DOHH2 (cell line): ENCODE results near the gene KCNIP4.
A peak's percentile ranks its signal among the peaks of the same experiment; 100 is the strongest.

Source experiments
- H3F3A ChIP-seq: fragments of 200-600 bp; sonication (generic), shearing (Covaris generic); 2 replicates; pipeline ENCODE4 v1.6.0; 2016; ENCODE audit warnings: antibody characterized with exemption, mild to moderate bottlenecking; ENCODE audit not compliant: control insufficient read depth, insufficient read depth
- H3K27ac ChIP-seq: fragments of 200-600 bp; sonication (generic); 2 replicates; pipeline ENCODE4 v1.5.1; 2014; ENCODE audit warnings: low read depth, mild to moderate bottlenecking, low read length, moderate library complexity
- H3K27me3 ChIP-seq: fragments of 200-600 bp; sonication (generic); 2 replicates; pipeline ENCODE4 v1.6.1; 2014; ENCODE audit warnings: mild to moderate bottlenecking, low read length, mixed read lengths; ENCODE audit not compliant: control insufficient read depth
- H3K36me3 ChIP-seq: fragments of 200-600 bp; sonication (generic); 2 replicates; pipeline ENCODE4 v1.6.1; 2014; ENCODE audit warnings: mild to moderate bottlenecking, low read length, moderate library complexity, mixed read lengths; ENCODE audit not compliant: control insufficient read depth
- H3K4me1 ChIP-seq: fragments of 200-600 bp; sonication (generic); 2 replicates; pipeline ENCODE4 v1.6.1; 2014; ENCODE audit warnings: mild to moderate bottlenecking, low read length, mixed read lengths; ENCODE audit not compliant: control insufficient read depth
- H3K4me2 ChIP-seq: fragments of 200-600 bp; sonication (generic); 2 replicates; pipeline ENCODE4 v1.6.0; 2014; ENCODE audit warnings: mild to moderate bottlenecking, low read length, moderate library complexity
- H3K4me3 ChIP-seq: fragments of 200-600 bp; sonication (generic); 2 replicates; pipeline ENCODE4 v1.5.1; 2014; ENCODE audit warnings: mild to moderate bottlenecking, low read length, mixed read lengths
- H3K79me2 ChIP-seq: fragments of 200-600 bp; sonication (generic); 2 replicates; pipeline ENCODE4 v1.6.1; 2014; ENCODE audit warnings: mild to moderate bottlenecking, low read length, mixed read lengths; ENCODE audit not compliant: control insufficient read depth
- H3K9me2 ChIP-seq: fragments of 200-600 bp; sonication (generic); replicated peaks from 2 replicates; pipeline ENCODE4 v1.6.1; 2014; ENCODE audit warnings: mild to moderate bottlenecking, low read length, mixed read lengths; ENCODE audit not compliant: control insufficient read depth
- H3K9me3 ChIP-seq: fragments of 200-600 bp; sonication (generic); 2 replicates; pipeline ENCODE4 v1.6.1; 2014; ENCODE audit warnings: antibody characterized with exemption, low read length, mixed read lengths; ENCODE audit not compliant: control insufficient read depth, insufficient read depth
- H4K20me1 ChIP-seq: fragments of 200-600 bp; sonication (generic); 2 replicates; pipeline ENCODE4 v1.6.0; 2014; ENCODE audit warnings: low read depth, mild to moderate bottlenecking, antibody characterized with exemption, low read length, moderate library complexity; ENCODE audit not compliant: control insufficient read depth, insufficient read depth
- CTCF ChIP-seq: fragments of 200-600 bp; sonication (generic); IDR thresholded peaks from one replicate; pipeline ENCODE4 v1.5.1; 2014; ENCODE audit warnings: antibody characterized with exemption, mild to moderate bottlenecking, low read depth, low read length; ENCODE audit not compliant: poor library complexity, severe bottlenecking
- EZH2phosphoT487 ChIP-seq: fragments of 200-600 bp; sonication (generic); IDR thresholded peaks from 2 replicates; pipeline ENCODE4 v1.6.1; 2017; ENCODE audit warnings: borderline replicate concordance, mild to moderate bottlenecking, antibody characterized with exemption, low read length, moderate library complexity, mixed read lengths

KCNIP4 gene

DNA sequence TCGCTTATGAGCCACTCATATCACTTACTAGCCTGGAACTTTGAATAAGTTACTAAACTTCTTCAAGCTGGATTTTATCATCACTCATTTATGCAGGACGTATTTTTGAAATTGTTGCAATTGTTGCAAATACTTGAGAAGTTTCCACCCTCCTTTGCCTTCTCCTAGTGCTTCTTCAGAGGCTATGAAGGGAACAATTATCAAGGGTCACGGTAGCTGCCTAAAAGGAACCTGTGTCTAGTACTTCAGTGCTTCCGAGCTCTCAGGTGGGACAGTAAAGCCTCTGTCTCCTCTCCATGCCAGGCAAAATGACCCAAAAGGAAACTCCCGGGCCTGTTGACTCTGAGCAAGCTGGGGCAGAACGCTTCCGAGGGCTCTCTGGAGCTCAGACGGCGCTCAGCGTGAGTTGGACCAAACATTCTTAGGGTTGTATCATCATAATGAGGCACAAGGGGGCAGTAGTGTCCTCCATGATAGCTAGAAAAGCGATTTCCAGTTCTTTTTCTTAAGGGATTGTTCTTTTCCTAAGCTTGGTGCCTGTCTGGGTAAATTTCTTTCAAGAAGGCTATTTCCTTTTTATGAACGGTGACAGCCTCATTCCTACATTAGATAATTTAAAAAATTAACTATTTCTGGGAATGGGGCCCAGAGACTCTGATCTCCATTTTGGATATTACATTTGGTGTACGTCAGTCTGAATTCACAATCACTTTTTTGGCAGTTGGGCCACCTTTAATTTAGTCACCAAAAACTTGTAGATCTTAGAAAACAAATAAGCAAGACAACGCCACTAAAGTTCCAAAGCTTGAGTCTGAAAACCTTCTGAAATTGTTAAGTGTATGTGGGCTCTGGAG is 1175.2 kb downstream of the KCNIP4 start:
- peak; percentile 59 for TF ChIP-seq CTCF
- TF ChIP-seq EZH2phosphoT487, result no peak
- no peak overlapping the region for H3K4me2 ChIP-seq
- no peaks in the 10 kb centered on the region for H3K27me3 ChIP-seq

DNA sequence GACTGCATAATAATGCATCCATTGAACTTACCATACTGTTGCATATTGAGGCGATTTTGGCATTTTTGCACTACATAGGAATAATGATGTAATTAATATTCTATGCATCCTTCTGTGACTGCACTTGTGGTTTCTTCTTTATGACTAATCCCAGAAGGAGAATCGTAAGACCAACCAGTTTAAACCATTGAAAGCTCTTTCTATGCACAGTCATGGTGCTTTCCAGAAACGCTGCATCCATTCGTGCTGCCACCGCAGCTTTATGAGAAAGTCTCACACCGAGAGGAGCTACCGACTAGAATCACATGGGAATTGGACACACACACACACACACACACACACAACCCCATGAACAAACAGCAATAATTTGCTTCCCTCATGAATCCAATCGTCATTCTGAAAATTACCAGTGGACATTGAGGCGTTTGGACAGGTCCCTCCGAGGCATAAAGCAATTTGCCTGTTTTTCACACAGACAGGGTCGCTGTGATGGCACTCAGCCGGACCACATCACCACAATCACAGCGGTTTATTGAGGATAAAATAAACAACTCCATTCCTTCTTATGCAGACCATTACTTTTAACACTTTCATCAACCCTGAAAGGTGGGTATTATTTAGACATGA is 1184.1 kb downstream of the KCNIP4 start:
- Histone ChIP-seq H3K4me2 (no peak overlapping the region), H3K27ac (no peak overlapping the region), H3F3A (no peaks in the 10 kb centered on the region), H3K4me3 (no peak overlapping the region), H3K9me3 (no peaks in the 10 kb centered on the region), H4K20me1 (no peaks in the 10 kb centered on the region), H3K4me1 (no peaks in the 10 kb centered on the region), H3K27me3 (no peaks in the 10 kb centered on the region), H3K79me2 (no peaks in the 10 kb centered on the region), H3K36me3 (no peaks in the 10 kb centered on the region), H3K9me2 (no peaks in the 10 kb centered on the region)
- no peak for TF ChIP-seq EZH2phosphoT487
- TF ChIP-seq CTCF, result no peak

More for the DNA sequence above, 1175.2 kb downstream of the KCNIP4 start:
- H3K79me2 ChIP-seq, result no peaks in the 10 kb centered on the region
- no peaks in the 10 kb centered on the region for H3K36me3 ChIP-seq
- no peaks in the 10 kb centered on the region for H3F3A ChIP-seq
- H3K27ac ChIP-seq, result no peak overlapping the region
- H3K4me1 ChIP-seq, result no peaks in the 10 kb centered on the region
- H4K20me1 ChIP-seq, result no peaks in the 10 kb centered on the region
- no peaks in the 10 kb centered on the region for H3K9me2 ChIP-seq
- H3K4me3 ChIP-seq, result no peak overlapping the region
- H3K9me3 ChIP-seq, result no peaks in the 10 kb centered on the region

DNA sequence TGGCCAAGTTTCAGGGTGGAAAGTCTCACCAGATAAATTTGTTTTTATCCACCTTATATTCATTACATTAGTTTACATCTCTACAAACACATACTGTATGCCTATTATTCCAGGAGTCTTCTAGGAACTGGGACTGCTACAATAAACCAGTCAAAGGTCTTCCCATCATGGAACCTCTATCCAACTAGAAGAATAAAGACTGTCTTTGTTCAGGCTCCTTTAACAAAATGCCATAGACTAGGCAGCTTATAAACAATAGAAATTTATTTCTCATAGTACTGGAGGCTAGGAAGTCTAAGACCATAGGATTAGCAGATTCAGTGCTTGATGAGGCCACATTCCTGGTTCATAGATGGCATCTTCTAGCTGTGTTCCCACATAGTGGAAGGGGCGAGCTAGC is 1186.7 kb downstream of the KCNIP4 start:
- Histone ChIP-seq H3K79me2 (no peaks in the 10 kb centered on the region), H3K36me3 (no peaks in the 10 kb centered on the region), H3F3A (no peaks in the 10 kb centered on the region), H4K20me1 (no peaks in the 10 kb centered on the region), H3K4me1 (no peaks in the 10 kb centered on the region), H3K27me3 (no peaks in the 10 kb centered on the region), H3K27ac (no peak overlapping the region), H3K9me3 (no peaks in the 10 kb centered on the region), H3K9me2 (no peaks in the 10 kb centered on the region), H3K4me2 (no peak overlapping the region), H3K4me3 (no peak overlapping the region)
- no peak for TF ChIP-seq CTCF
- no peak for TF ChIP-seq EZH2phosphoT487
